Measurements from ENCODE around the gene IL16. TPM values are rescaled to one million over a fixed set of nuclear protein-coding genes. Genes with fewer than 3 reads are reported as not detected.

Gene IL16
- total RNA-seq, 1 experiment from 2014 or later: 1.8 TPM

GRCh38 chr15:81211376-81211775, 14.7 kb downstream of the IL16 start:
- no peak for DNase-seq (ENCODE audit: low spot score)
- TF ChIP-seq EZH2 (IDR thresholded peaks at IDR 0.05; ENCODE audit: borderline replicate concordance, low read depth, low read length, poor library complexity, severe bottlenecking) (no peak), CTCF (conservative IDR thresholded peaks at IDR 0.05; ENCODE audit: low read depth, low read length) (no peak)
- no TSS peak for BruUV-seq (replicated peaks)
- Histone ChIP-seq H3K4me1 (ENCODE audit: insufficient read depth, low read length, poor library complexity, severe bottlenecking) (no peaks in the 10 kb centered on the region), H3K9me3 (ENCODE audit: low read depth, low read length, poor library complexity, severe bottlenecking) (no peaks in the 10 kb centered on the region), H3K36me3 (ENCODE audit: insufficient read depth, low read length, poor library complexity, severe bottlenecking) (no peaks in the 10 kb centered on the region), H3K27ac (ENCODE audit: low read depth, low read length, poor library complexity, severe bottlenecking) (no peak overlapping the region), H3K4me3 (ENCODE audit: low read depth, low read length, poor library complexity, severe bottlenecking) (no peak overlapping the region), H3K27me3 (replicated peaks; ENCODE audit: insufficient read depth, low read depth, low read length, poor library complexity) (no peaks in the 10 kb centered on the region)
- CTCF ChIA-PET: no interaction called here
- intact Hi-C loops (cut with micrococcal nuclease; ENCODE audit: unreplicated experiment): no loop called here
- POLR2A ChIA-PET (ENCODE audit: low non-redundant PET): no interaction called here

- Histone ChIP-seq H3K36me3 (ENCODE audit: insufficient read depth, low read length, poor library complexity, severe bottlenecking) (no peaks in the 10 kb centered on the region), H3K9me3 (ENCODE audit: low read depth, low read length, poor library complexity, severe bottlenecking) (no peaks in the 10 kb centered on the region), H3K27ac (ENCODE audit: low read depth, low read length, poor library complexity, severe bottlenecking) (no peak overlapping the region), H3K27me3 (replicated peaks; ENCODE audit: insufficient read depth, low read depth, low read length, poor library complexity) (no peaks in the 10 kb centered on the region), H3K4me3 (ENCODE audit: low read depth, low read length, poor library complexity, severe bottlenecking) (no peak overlapping the region), H3K4me1 (ENCODE audit: insufficient read depth, low read length, poor library complexity, severe bottlenecking) (no peaks in the 10 kb centered on the region)
- DNase-seq (ENCODE audit: low spot score): no peak
- ChIA-PET POLR2A (ENCODE audit: low non-redundant PET) (no interaction called here), CTCF (interaction anchor here (0.6 kb wide), 1 partner anchor 52 kb away, joined by 3 read pairs; no protein-coding TSS in a partner anchor)
- intact Hi-C loops (cut with micrococcal nuclease; ENCODE audit: unreplicated experiment): no loop called here
- no TSS peak for BruUV-seq (replicated peaks)
- TF ChIP-seq EZH2 (IDR thresholded peaks at IDR 0.05; ENCODE audit: borderline replicate concordance, low read depth, low read length, poor library complexity, severe bottlenecking) (no peak), CTCF (conservative IDR thresholded peaks at IDR 0.05; ENCODE audit: low read depth, low read length) (no peak)
Observed at GRCh38 chr15:81213982-81214381, 17.3 kb downstream of the IL16 start.

GRCh38 chr15:81215531-81215930, 18.9 kb downstream of the IL16 start:
- POLR2A ChIA-PET (ENCODE audit: low non-redundant PET): interaction anchor here (0.5 kb wide), 1 partner anchor 241 kb away, joined by 3 read pairs; no protein-coding TSS in a partner anchor
- H3K4me1 ChIP-seq (ENCODE audit: insufficient read depth, low read length, poor library complexity, severe bottlenecking): no peaks in the 10 kb centered on the region

More at GRCh38 chr15:81215531-81215930, 18.9 kb downstream of the IL16 start:
- H3K36me3 ChIP-seq (ENCODE audit: insufficient read depth, low read length, poor library complexity, severe bottlenecking): no peaks in the 10 kb centered on the region
- CTCF ChIA-PET: interaction anchor here (2.3 kb wide), 1 partner anchor 51 kb away, joined by 6 read pairs; no protein-coding TSS in a partner anchor
- no TSS peak for BruUV-seq (replicated peaks)
- H3K9me3 ChIP-seq (ENCODE audit: low read depth, low read length, poor library complexity, severe bottlenecking): no peaks in the 10 kb centered on the region
- H3K4me3 ChIP-seq (ENCODE audit: low read depth, low read length, poor library complexity, severe bottlenecking): no peak overlapping the region
- H3K27ac ChIP-seq (ENCODE audit: low read depth, low read length, poor library complexity, severe bottlenecking): no peak overlapping the region
- TF ChIP-seq CTCF (conservative IDR thresholded peaks at IDR 0.05; ENCODE audit: low read depth, low read length) (no peak), EZH2 (IDR thresholded peaks at IDR 0.05; ENCODE audit: borderline replicate concordance, low read depth, low read length, poor library complexity, severe bottlenecking) (no peak)
- no peak for DNase-seq (ENCODE audit: low spot score)
- intact Hi-C loops (cut with micrococcal nuclease; ENCODE audit: unreplicated experiment): no loop called here
- H3K27me3 ChIP-seq (replicated peaks; ENCODE audit: insufficient read depth, low read depth, low read length, poor library complexity): no peaks in the 10 kb centered on the region
